SIG-M5 treated with dmso at 0.1 percent for 504 hours (cell line): ENCODE data around the gene GPC6.
"Not testable (repeated sequence)": the region's sequence is repeated elsewhere in the genome, so short reads cannot be mapped to it uniquely, and the experiment has no call there.

Experiments
- DNase-seq: peaks from one replicate; lab custom pipeline; 2025; ENCODE audit not compliant: unreplicated experiment; lab: John Stamatoyannopoulos, UW

The GPC6 gene

GRCh38 chr13:93226623-93227279 is at the start of gene GPC6:
Gene GPC6 (plus strand): TSS chr13:93226807.
- no peak for DNase-seq

- no peak for DNase-seq
Observed at GRCh38 chr13:93180356-93180969, 46.1 kb upstream of the GPC6 start.

GRCh38 chr13:93182406-93182805 is 44.2 kb upstream of the GPC6 start:
- DNase-seq, result no peak

GRCh38 chr13:93183302-93183701 is 43.3 kb upstream of the GPC6 start:
- no peak for DNase-seq

GRCh38 chr13:93190006-93190405 is 36.6 kb upstream of the GPC6 start:
- DNase-seq, result no peak

- no peak for DNase-seq
Observed at GRCh38 chr13:93193682-93194081, 32.9 kb upstream of the GPC6 start.

- DNase-seq, result no peak
Observed at GRCh38 chr13:93199856-93200255, 26.8 kb upstream of the GPC6 start.

- DNase-seq, result no peak
Observed at GRCh38 chr13:93200626-93201025, 26.0 kb upstream of the GPC6 start.

- DNase-seq, result no peak
Observed at GRCh38 chr13:93201992-93202558, 24.5 kb upstream of the GPC6 start.

- not testable (repeated sequence) for DNase-seq
Observed at GRCh38 chr13:93206778-93207392, 19.7 kb upstream of the GPC6 start.

- DNase-seq, result no peak
Observed at GRCh38 chr13:93216122-93216521, 10.5 kb upstream of the GPC6 start.

- DNase-seq, result no peak
Observed at GRCh38 chr13:93217721-93218261, 8.8 kb upstream of the GPC6 start.

GRCh38 chr13:93218583-93218982 is 8.0 kb upstream of the GPC6 start:
- DNase-seq, result no peak

GRCh38 chr13:93220073-93220472 is 6.5 kb upstream of the GPC6 start:
- no peak for DNase-seq

GRCh38 chr13:93222976-93223375 is 3.6 kb upstream of the GPC6 start:
- DNase-seq, result no peak

- no peak for DNase-seq
Observed at GRCh38 chr13:93224535-93224934, 2.1 kb upstream of the GPC6 start.

GRCh38 chr13:93225610-93226009 is 997 bp upstream of the GPC6 start:
- DNase-seq, result no peak

GRCh38 chr13:93226065-93226622 is 463 bp upstream of the GPC6 start:
- DNase-seq, result no peak

GRCh38 chr13:93227280-93227877 is 772 bp downstream of the GPC6 start:
- DNase-seq, result no peak

- DNase-seq, result no peak
Observed at GRCh38 chr13:93227878-93228642, 1.5 kb downstream of the GPC6 start.

GRCh38 chr13:93228643-93228937 is 2.0 kb downstream of the GPC6 start:
- no peak for DNase-seq
